Right lobe of liver (tissue), 6 donors: ENCODE measurements around the gene FBXO3. TPM values are rescaled to one million over a fixed set of nuclear protein-coding genes. Genes with fewer than 3 reads are reported as not detected.

Source experiments
- ATAC-seq, 4 donors: fragments of 200-7000 bp; cut with Tn5 transposase; one replicate each; pipeline ENCODE4 v1.9.1; 2020; ENCODE audit warnings: mild to moderate bottlenecking in 4 of 4, moderate library complexity in 4 of 4
- DNase-seq, 3 donors: peaks; one replicate each; pipeline ENCODE4 v3.0.0-alpha.2; 2020
- H3K27ac ChIP-seq, 3 donors: fragments of 200-600 bp; one replicate each; pipeline ENCODE4 v1.8.0; 2022
- H3K27me3 ChIP-seq, 2 donors: fragments of 200-600 bp; one replicate each; pipeline ENCODE4 v1.8.0; 2022
- H3K36me3 ChIP-seq, 4 donors: fragments of 200-600 bp; sonication (generic) in 1 of 4; one replicate each; pipeline versions ENCODE4 v1.5.1 to v1.8.0; 2017 to 2022; ENCODE audit warnings: control low read depth in 1 of 4
- H3K4me1 ChIP-seq, 4 donors: fragments of 200-600 bp; sonication (generic) in 1 of 4; one replicate each; pipeline versions ENCODE4 v1.5.1 to v1.8.0; 2017 to 2022; ENCODE audit warnings: control low read depth in 1 of 4
- H3K4me3 ChIP-seq, 3 donors: fragments of 200-600 bp; one replicate each; pipeline ENCODE4 v1.8.0; 2022
- H3K9me3 ChIP-seq, 4 donors: fragments of 200-600 bp; sonication (generic) in 1 of 4; one replicate each; pipeline versions ENCODE4 v1.5.1 to v1.8.0; 2017 to 2022; ENCODE audit warnings: control low read depth in 1 of 4
- POLR2A ChIP-seq: fragments of 450-650 bp; IDR thresholded peaks from one replicate; pipeline ENCODE4 v1.6.1; 2017; ENCODE audit warnings: antibody characterized with exemption, mild to moderate bottlenecking
- WGBS: methylation state at CpG from one replicate; pipeline ENCODE4 v1.1.6; 2018; ENCODE audit warnings: low coverage, low lambda C conversion rate; ENCODE audit not compliant: insufficient coverage; ENCODE audit errors: missing lambda C conversion rate; 5-methylcytosine and 5-hydroxymethylcytosine counted together
- intact Hi-C, 2 donors: fragments of 100-400 bp; cut with DNase I; formaldehyde crosslinking; loops; one replicate each; pipeline versions ENCODE4 v1.11.2 to v1.14.1; 2022
- total RNA-seq, 6 experiments: library from RNA; depleted of rRNA in 2 of 6; stranded (reverse); fragments of >200 nt in 2 of 6; fragmentation: NEBNext Ultra II Directional in 3 of 6; extraction: Animal tissue kit (Norgen Biotek cat#: 25700) in 3 of 6; gene quantifications; one replicate each; pipeline versions ENCODE4 v1.1.0 to v1.2.4, GENCODE V29; 2016 to 2023
- TF ChIP-seq, protein P1 (sequence below), 4 donors: fragments of 200-600 bp in 3 of 4; fragments of 450-650 bp in 1 of 4; IDR thresholded peaks; one replicate each; pipeline versions ENCODE4 v1.5.1 to v1.8.0; 2016 to 2022; ENCODE audit warnings: antibody characterized with exemption in 4 of 4, mild to moderate bottlenecking in 2 of 4
- donor health status: DM: no; HTN: yes; CAD: no.
- donor health status: DM: no; HTN: no; CAD: no.
- donor health status: DM: no; HTN: no; CAD: no.
- donor health status: DM: no; HTN: yes; CAD: no.
- donor health status: DM: no; HTN: yes; CAD: no.

FBXO3 gene
- total RNA-seq, 6 experiments from 2014 or later = 18.3 to 28.7 (median 20.8) TPM

DNA sequence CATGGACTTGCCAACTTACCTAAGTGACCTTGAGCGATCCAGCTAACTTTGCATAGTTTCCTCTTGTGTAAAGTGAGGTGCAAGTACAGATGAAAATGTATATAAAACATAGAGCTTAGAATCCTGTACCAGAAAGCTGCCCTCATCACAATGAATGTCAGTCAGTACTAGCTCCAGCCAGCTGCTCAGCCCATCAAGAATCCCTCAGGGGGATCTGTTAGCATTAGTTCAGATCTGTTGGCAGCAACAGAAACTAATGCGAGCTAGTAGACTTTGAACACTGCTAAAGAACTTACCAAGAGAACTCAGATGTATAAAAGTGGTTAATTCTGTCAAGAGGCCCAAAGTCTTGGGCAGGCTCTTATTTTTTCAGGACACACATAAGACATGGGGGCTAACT is 67.4 kb downstream of the FBXO3 start:
- WGBS = 56% methylated on average over 2 of the region's 2 CpGs
- H3K9me3 ChIP-seq = no peaks in the 10 kb centered on the region
- no peaks in the 10 kb centered on the region for H3K27me3 ChIP-seq
- no peak for DNase-seq
- no peak overlapping the region for H3K4me3 ChIP-seq
- ATAC-seq = peak in 1 of 4 donors; percentile 1
- H3K36me3 ChIP-seq = peaks cover 0 to 19% (median 7%) of the 10 kb centered on the region in 4 donors
- H3K4me1 ChIP-seq = peaks cover 0 to 70% (median 8%) of the 10 kb centered on the region in 4 donors
- H3K27ac ChIP-seq = peak overlapping the region in 2 of 3 donors; percentile 67 to 75
- TF ChIP-seq POLR2A = no peak
- TF ChIP-seq, protein P1, sequence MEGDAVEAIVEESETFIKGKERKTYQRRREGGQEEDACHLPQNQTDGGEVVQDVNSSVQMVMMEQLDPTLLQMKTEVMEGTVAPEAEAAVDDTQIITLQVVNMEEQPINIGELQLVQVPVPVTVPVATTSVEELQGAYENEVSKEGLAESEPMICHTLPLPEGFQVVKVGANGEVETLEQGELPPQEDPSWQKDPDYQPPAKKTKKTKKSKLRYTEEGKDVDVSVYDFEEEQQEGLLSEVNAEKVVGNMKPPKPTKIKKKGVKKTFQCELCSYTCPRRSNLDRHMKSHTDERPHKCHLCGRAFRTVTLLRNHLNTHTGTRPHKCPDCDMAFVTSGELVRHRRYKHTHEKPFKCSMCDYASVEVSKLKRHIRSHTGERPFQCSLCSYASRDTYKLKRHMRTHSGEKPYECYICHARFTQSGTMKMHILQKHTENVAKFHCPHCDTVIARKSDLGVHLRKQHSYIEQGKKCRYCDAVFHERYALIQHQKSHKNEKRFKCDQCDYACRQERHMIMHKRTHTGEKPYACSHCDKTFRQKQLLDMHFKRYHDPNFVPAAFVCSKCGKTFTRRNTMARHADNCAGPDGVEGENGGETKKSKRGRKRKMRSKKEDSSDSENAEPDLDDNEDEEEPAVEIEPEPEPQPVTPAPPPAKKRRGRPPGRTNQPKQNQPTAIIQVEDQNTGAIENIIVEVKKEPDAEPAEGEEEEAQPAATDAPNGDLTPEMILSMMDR (IDR thresholded peaks at IDR 0.05) = no peak
- intact Hi-C loops = no loop called here

DNA sequence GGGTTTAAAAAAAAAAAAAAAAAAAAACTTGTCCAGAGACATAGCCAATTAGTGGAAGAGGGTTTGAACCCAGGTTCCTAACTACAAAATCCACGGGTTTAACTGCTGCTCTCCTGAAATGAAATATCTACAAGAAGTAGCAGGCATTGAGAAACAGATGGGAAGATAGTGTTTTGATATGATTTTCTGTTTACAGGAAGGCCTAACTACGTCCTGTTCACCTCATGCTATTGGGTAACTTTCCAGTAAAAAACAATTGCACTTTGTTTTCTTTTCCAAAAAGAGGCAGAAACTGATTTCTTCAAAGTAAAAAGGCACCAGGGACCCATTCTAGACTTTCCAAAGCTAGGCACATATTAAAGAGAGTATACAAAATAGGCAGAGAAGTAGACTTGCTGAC is 67.8 kb downstream of the FBXO3 start:
- ATAC-seq (peak in 3 of 4 donors; percentile 12 to 34 (median 21)), DNase-seq (no peak)
- peak overlapping the region in 2 of 3 donors; percentile 67 to 75 for H3K27ac ChIP-seq
- no peaks in the 10 kb centered on the region for H3K9me3 ChIP-seq
- intact Hi-C loops = no loop called here
- no peak overlapping the region for H3K4me3 ChIP-seq
- TF ChIP-seq POLR2A = no peak
- TF ChIP-seq, protein P1 (IDR thresholded peaks at IDR 0.05) = no peak
- H3K36me3 ChIP-seq = peaks cover 0 to 19% (median 7%) of the 10 kb centered on the region in 4 donors
- H3K27me3 ChIP-seq = no peaks in the 10 kb centered on the region
- peaks cover 0 to 74% (median 10%) of the 10 kb centered on the region in 4 donors for H3K4me1 ChIP-seq
- 8% methylated on average over 2 of the region's 2 CpGs for WGBS

DNA sequence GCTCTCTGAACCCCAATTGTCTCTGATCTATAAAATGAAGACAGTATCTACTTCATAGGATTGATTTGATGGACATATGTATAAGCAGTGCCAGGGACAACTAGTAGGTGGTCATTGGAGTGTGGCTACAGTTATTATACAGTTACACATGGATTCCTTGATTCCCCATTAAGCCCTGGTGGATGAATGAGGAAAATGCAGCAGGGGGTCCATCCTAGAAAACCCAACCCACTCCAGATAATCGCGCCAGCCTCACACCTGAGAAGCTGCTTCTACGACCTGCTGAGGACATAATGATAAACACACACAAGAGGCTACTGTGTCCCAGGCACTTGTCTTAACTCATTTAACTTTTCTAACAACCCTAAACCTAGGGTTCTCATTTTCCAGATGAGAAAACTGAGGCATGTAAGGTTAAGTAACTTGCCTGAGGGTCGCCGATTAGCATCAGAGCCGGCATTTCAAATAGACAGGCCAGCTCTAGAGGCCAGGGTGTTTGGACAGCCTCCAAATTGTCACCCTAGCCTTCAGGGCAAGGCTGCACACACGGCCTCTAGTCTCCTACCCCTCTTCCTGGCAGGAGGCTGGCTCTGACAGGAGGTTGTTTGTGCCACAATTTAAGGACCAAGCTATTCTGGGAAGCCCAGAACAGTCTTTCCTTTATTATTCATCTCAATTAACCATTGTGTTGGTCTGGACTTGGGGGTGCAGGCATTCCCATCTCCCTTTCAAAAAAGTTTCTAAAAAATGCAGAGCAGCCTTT is 69.9 kb downstream of the FBXO3 start:
- intact Hi-C loops = no loop called here
- H3K4me3 ChIP-seq = no peak overlapping the region

DNA sequence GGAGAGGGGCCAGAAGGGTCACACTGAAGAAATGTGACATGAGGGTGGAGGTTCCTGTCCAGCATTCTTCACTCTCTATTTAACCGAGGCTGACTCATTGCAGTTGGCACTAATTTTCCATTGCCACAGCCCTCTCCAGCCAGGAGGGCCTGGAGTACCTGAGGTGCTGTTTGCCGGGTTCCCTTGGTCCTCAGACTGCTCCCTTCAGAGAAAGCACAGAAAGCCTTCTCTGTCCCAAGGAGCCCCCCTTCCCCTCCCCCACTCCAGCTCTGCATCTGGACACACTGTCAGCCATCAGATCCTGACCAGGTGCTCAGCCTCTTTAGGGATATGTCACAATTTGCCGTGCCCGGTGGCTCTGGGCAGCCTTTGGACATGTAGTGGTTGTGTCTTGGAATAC is 70.5 kb downstream of the FBXO3 start:
- Histone ChIP-seq H3K36me3 (peaks cover 0 to 3% (median 1%) of the 10 kb centered on the region in 4 donors), H3K4me1 (peaks cover 0 to 83% (median 12%) of the 10 kb centered on the region in 4 donors), H3K9me3 (no peaks in the 10 kb centered on the region), H3K27me3 (no peaks in the 10 kb centered on the region), H3K4me3 (no peak overlapping the region), H3K27ac (peak overlapping the region in 2 of 3 donors; percentile 67 to 69)
- WGBS = 81% methylated on average over 3 of the region's 4 CpGs
- TF ChIP-seq POLR2A = no peak
- TF ChIP-seq, protein P1 (IDR thresholded peaks at IDR 0.05) = no peak
- DNase-seq (peak in 1 of 3 donors; percentile 46), ATAC-seq (peak in 3 of 4 donors; percentile 8 to 30 (median 16))
- intact Hi-C loops = no loop called here

More for the DNA sequence above, 69.9 kb downstream of the FBXO3 start:
- Histone ChIP-seq H3K4me1 (peaks cover 0 to 88% (median 12%) of the 10 kb centered on the region in 4 donors), H3K27ac (peak overlapping the region in 2 of 3 donors; percentile 67 to 69), H3K27me3 (no peaks in the 10 kb centered on the region), H3K9me3 (no peaks in the 10 kb centered on the region), H3K36me3 (peaks cover 0 to 9% (median 4%) of the 10 kb centered on the region in 4 donors)
- no peak for DNase-seq
- no peak for TF ChIP-seq POLR2A
- TF ChIP-seq, protein P1 (IDR thresholded peaks at IDR 0.05) = no peak
- WGBS = 83% methylated on average over 5 of the region's 7 CpGs
- no peak for ATAC-seq
